ENCODE data around the gene CENPN.

- TF ChIP-seq CTCF (IDR thresholded peaks at IDR 0.05; ENCODE audit: low read depth, low read length) = no peak
- TF ChIP-seq POLR2A (IDR thresholded peaks at IDR 0.05; ENCODE audit: extremely low read depth, insufficient read length) = no peak
- TF ChIP-seq MYC (IDR thresholded peaks at IDR 0.05; ENCODE audit: low read depth, low read length) = no peak
- no peak for TF ChIP-seq MAX (IDR thresholded peaks at IDR 0.05; ENCODE audit: low read depth, low read length)
These were observed 16.4 kb upstream of the CENPN start for GRCh38 chr16:80990577-80990976.

All from NB4 (cell line).